Activated naive CD8-positive, alpha-beta T cell treated with anti-CD3 and anti-CD28 coated beads, Interleukin-2, amount 50 U/mL, for 24 hours (primary cell): ENCODE results near the gene EHMT1.
"Not testable (repeated sequence)": the region's sequence is repeated elsewhere in the genome, so short reads cannot be mapped to it uniquely, and the experiment has no call there.

Experiments
- ATAC-seq: fragments of 150-1000 bp; cut with Tn5 transposase; one replicate; pipeline ENCODE4 v1.10.0; 2021
- DNase-seq: peaks from one replicate; pipeline ENCODE4 v3.0.0; 2021
- H3K27ac Mint-ChIP-seq: one replicate; pipeline ENCODE4 v1.8.0; 2021; ENCODE audit warnings: mild to moderate bottlenecking, mixed read lengths
- H3K27me3 Mint-ChIP-seq: one replicate; pipeline ENCODE4 v1.8.0; 2021; ENCODE audit warnings: mixed read lengths
- H3K36me3 Mint-ChIP-seq: one replicate; pipeline ENCODE4 v1.8.0; 2021; ENCODE audit warnings: low read depth, mixed read lengths
- H3K4me1 Mint-ChIP-seq: one replicate; pipeline ENCODE4 v1.8.0; 2021; ENCODE audit warnings: mixed read lengths
- H3K4me3 Mint-ChIP-seq: one replicate; pipeline ENCODE4 v1.8.0; 2021; ENCODE audit warnings: mild to moderate bottlenecking, moderate library complexity, mixed read lengths
- H3K9me3 Mint-ChIP-seq: one replicate; pipeline ENCODE4 v1.8.0; 2021; ENCODE audit warnings: mixed read lengths

EHMT1 gene

GRCh38 chr9:137583957-137584356 lies 34.8 kb upstream of the EHMT1 start:
- DNase-seq (no peak), ATAC-seq (no peak)
- Mint-ChIP-seq H3K27ac (no peak overlapping the region), H3K27me3 (no peaks in the 10 kb centered on the region), H3K4me3 (no peak overlapping the region), H3K36me3 (peaks cover 25% of the 10 kb centered on the region), H3K4me1 (peaks cover 21% of the 10 kb centered on the region), H3K9me3 (no peaks in the 10 kb centered on the region)

- no peaks in the 10 kb centered on the region for H3K9me3 Mint-ChIP-seq
- H3K27ac Mint-ChIP-seq = no peak overlapping the region
- peaks cover 24% of the 10 kb centered on the region for H3K36me3 Mint-ChIP-seq
- no peak overlapping the region for H3K4me3 Mint-ChIP-seq
- peaks cover 27% of the 10 kb centered on the region for H3K4me1 Mint-ChIP-seq
- ATAC-seq (no peak), DNase-seq (no peak)
- H3K27me3 Mint-ChIP-seq = no peaks in the 10 kb centered on the region
Measured at GRCh38 chr9:137586854-137587253, 32.0 kb upstream of the EHMT1 start.

GRCh38 chr9:137588311-137588710 lies 30.5 kb upstream of the EHMT1 start:
- no peak overlapping the region for H3K27ac Mint-ChIP-seq
- no peak for DNase-seq
- H3K36me3 Mint-ChIP-seq = peaks cover 23% of the 10 kb centered on the region
- H3K9me3 Mint-ChIP-seq = no peaks in the 10 kb centered on the region
- H3K4me3 Mint-ChIP-seq = peak overlapping the region; percentile 84
- ATAC-seq = no peak
- peaks cover 27% of the 10 kb centered on the region for H3K4me1 Mint-ChIP-seq
- H3K27me3 Mint-ChIP-seq = no peaks in the 10 kb centered on the region

GRCh38 chr9:137588891-137589290 lies 29.9 kb upstream of the EHMT1 start:
- no peaks in the 10 kb centered on the region for H3K9me3 Mint-ChIP-seq
- H3K4me3 Mint-ChIP-seq = peak overlapping the region; percentile 84
- H3K4me1 Mint-ChIP-seq = peaks cover 27% of the 10 kb centered on the region
- H3K36me3 Mint-ChIP-seq = peaks cover 23% of the 10 kb centered on the region
- no peaks in the 10 kb centered on the region for H3K27me3 Mint-ChIP-seq
- DNase-seq (no peak), ATAC-seq (no peak)
- no peak overlapping the region for H3K27ac Mint-ChIP-seq

GRCh38 chr9:137589441-137590122 lies 29.2 kb upstream of the EHMT1 start:
- peak overlapping the region; percentile 54 for H3K27ac Mint-ChIP-seq
- ATAC-seq (peak; percentile 24), DNase-seq (peak; percentile 31)
- peaks cover 23% of the 10 kb centered on the region for H3K36me3 Mint-ChIP-seq
- H3K4me3 Mint-ChIP-seq = peak overlapping the region; percentile 84
- H3K9me3 Mint-ChIP-seq = no peaks in the 10 kb centered on the region
- no peaks in the 10 kb centered on the region for H3K27me3 Mint-ChIP-seq
- peaks cover 27% of the 10 kb centered on the region for H3K4me1 Mint-ChIP-seq

- ATAC-seq (peak; percentile 17), DNase-seq (no peak)
- Mint-ChIP-seq H3K4me3 (no peak overlapping the region), H3K27me3 (no peaks in the 10 kb centered on the region), H3K36me3 (peaks cover 23% of the 10 kb centered on the region), H3K27ac (no peak overlapping the region), H3K4me1 (peaks cover 27% of the 10 kb centered on the region), H3K9me3 (no peaks in the 10 kb centered on the region)
Measured at GRCh38 chr9:137590123-137590468, 28.7 kb upstream of the EHMT1 start.

- H3K27me3 Mint-ChIP-seq = no peaks in the 10 kb centered on the region
- H3K27ac Mint-ChIP-seq = peak within 1 kb of the TSS; percentile 93
Measured at GRCh38 chr9:137590469-137591383, 28.1 kb upstream of the EHMT1 start, which contains the start of gene ZMYND19. TSS of gene ZMYND19 (minus strand) at chr9:137590512. CDS start at chr9:137590263, 249 bp downstream.

GRCh38 chr9:137592767-137593166 lies 26.0 kb upstream of the EHMT1 start:
- Mint-ChIP-seq H3K4me1 (peaks cover 22% of the 10 kb centered on the region), H3K4me3 (no peak overlapping the region), H3K36me3 (peaks cover 8% of the 10 kb centered on the region), H3K27ac (no peak overlapping the region), H3K9me3 (no peaks in the 10 kb centered on the region), H3K27me3 (no peaks in the 10 kb centered on the region)
- DNase-seq = no peak
- no peak for ATAC-seq

More at GRCh38 chr9:137590469-137591383, 28.1 kb upstream of the EHMT1 start, which contains the start of gene ZMYND19:
- ATAC-seq (peak; percentile 94), DNase-seq (peak; percentile 93)
- Mint-ChIP-seq H3K4me3 (peak within 1 kb of the TSS; percentile 92), H3K4me1 (peaks cover 27% of the 10 kb centered on the region), H3K9me3 (no peaks in the 10 kb centered on the region), H3K36me3 (peaks cover 23% of the 10 kb centered on the region)

GRCh38 chr9:137593176-137593575 lies 25.6 kb upstream of the EHMT1 start:
- Mint-ChIP-seq H3K36me3 (peaks cover 3% of the 10 kb centered on the region), H3K27me3 (no peaks in the 10 kb centered on the region), H3K4me3 (no peak overlapping the region), H3K4me1 (peaks cover 18% of the 10 kb centered on the region), H3K9me3 (no peaks in the 10 kb centered on the region), H3K27ac (no peak overlapping the region)
- ATAC-seq (no peak), DNase-seq (no peak)

- not testable (repeated sequence) for H3K36me3 Mint-ChIP-seq, ATAC-seq, DNase-seq, H3K9me3 Mint-ChIP-seq, H3K4me3 Mint-ChIP-seq, H3K27me3 Mint-ChIP-seq, H3K27ac Mint-ChIP-seq, H3K4me1 Mint-ChIP-seq
Measured at GRCh38 chr9:137596577-137596976, 22.2 kb upstream of the EHMT1 start.

GRCh38 chr9:137598943-137599342 lies 19.9 kb upstream of the EHMT1 start:
- Mint-ChIP-seq H3K36me3 (no peaks in the 10 kb centered on the region), H3K9me3 (no peaks in the 10 kb centered on the region), H3K27ac (no peak overlapping the region), H3K27me3 (no peaks in the 10 kb centered on the region), H3K4me3 (no peak overlapping the region), H3K4me1 (no peaks in the 10 kb centered on the region)
- ATAC-seq = no peak
- DNase-seq = no peak

- peaks cover 11% of the 10 kb centered on the region for H3K4me1 Mint-ChIP-seq
- H3K27me3 Mint-ChIP-seq = no peaks in the 10 kb centered on the region
- DNase-seq (no peak), ATAC-seq (no peak)
- H3K4me3 Mint-ChIP-seq = no peak overlapping the region
- no peak overlapping the region for H3K27ac Mint-ChIP-seq
- H3K9me3 Mint-ChIP-seq = no peaks in the 10 kb centered on the region
- no peaks in the 10 kb centered on the region for H3K36me3 Mint-ChIP-seq
Measured at GRCh38 chr9:137602661-137603060, 16.1 kb upstream of the EHMT1 start.

- H3K9me3 Mint-ChIP-seq = no peaks in the 10 kb centered on the region
- peak overlapping the region; percentile 21 for H3K4me3 Mint-ChIP-seq
- peaks cover 15% of the 10 kb centered on the region for H3K4me1 Mint-ChIP-seq
- ATAC-seq (no peak), DNase-seq (no peak)
- no peak overlapping the region for H3K27ac Mint-ChIP-seq
- H3K27me3 Mint-ChIP-seq = no peaks in the 10 kb centered on the region
- no peaks in the 10 kb centered on the region for H3K36me3 Mint-ChIP-seq
Measured at GRCh38 chr9:137603879-137604278, 14.9 kb upstream of the EHMT1 start.

GRCh38 chr9:137604345-137605086 lies 14.3 kb upstream of the EHMT1 start:
- no peak overlapping the region for H3K27ac Mint-ChIP-seq
- H3K27me3 Mint-ChIP-seq = no peaks in the 10 kb centered on the region
- ATAC-seq (no peak), DNase-seq (no peak)
- H3K9me3 Mint-ChIP-seq = no peaks in the 10 kb centered on the region
- peaks cover 15% of the 10 kb centered on the region for H3K4me1 Mint-ChIP-seq
- H3K4me3 Mint-ChIP-seq = peak overlapping the region; percentile 21
- H3K36me3 Mint-ChIP-seq = no peaks in the 10 kb centered on the region
